Stimulated activated CD8-positive, alpha-beta memory T cell treated with anti-CD3 and anti-CD28 coated beads, Interleukin-7, amount 100 ng/mL, for 48 hours (primary cell): ENCODE measurements around the gene POC1B.

Experiments used
- DNase-seq, 2 donors: peaks; one replicate each; pipeline ENCODE4 v3.0.0-alpha.2; 2020; ENCODE audit warnings: low read depth in 1 of 2; ENCODE audit errors: extremely low read depth in 1 of 2

The POC1B gene

DNA sequence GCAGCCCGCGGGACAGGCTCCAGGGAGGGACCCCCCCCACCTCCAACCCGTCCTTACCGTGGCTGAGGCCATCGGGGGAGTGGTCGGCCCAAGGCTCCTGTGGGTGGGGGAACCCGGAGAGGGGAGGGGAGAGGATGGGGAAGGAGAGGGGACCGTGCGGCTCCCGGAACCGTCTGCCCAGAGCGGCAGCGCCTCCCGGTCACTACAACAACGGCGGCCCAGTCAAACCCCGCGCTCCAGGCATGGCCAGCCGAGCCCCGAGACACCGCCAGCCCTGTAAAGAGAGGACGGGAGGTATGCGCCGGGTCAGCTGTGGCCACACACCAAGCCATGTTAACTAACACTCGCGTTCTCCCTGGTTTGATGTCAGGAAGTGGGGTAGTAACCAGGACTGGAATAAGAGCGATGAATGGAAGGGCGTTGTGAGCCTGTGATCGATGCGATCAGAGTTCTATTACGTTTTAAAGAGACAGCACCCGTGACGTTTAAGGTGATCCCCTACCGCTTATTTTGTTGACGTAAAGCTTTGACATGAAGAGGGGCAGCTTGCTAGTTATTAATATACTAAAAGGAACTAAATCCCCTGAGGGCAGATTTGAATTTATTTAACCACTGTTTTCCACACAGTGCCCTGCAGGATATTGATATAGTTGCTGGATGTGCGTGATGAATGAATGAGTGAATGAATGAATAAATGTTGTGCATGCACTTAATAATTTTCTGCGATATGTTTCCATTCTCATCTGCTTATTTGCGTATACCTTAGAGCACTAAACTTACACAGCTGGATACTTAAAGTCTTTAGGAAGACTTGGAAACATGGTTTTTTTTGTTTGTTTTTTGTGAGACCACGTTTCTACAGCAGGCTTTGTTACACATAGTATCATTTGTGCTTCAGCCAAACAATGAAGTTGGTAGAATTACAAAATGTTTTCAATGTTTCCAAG lies at the start of gene POC1B:
TSS of gene POC1B (minus strand) at position 224 of the 947 bp plus-strand sequence. CDS start at position 72, 152 bp downstream.
- DNase-seq: peak; percentile 62 to 71

DNA sequence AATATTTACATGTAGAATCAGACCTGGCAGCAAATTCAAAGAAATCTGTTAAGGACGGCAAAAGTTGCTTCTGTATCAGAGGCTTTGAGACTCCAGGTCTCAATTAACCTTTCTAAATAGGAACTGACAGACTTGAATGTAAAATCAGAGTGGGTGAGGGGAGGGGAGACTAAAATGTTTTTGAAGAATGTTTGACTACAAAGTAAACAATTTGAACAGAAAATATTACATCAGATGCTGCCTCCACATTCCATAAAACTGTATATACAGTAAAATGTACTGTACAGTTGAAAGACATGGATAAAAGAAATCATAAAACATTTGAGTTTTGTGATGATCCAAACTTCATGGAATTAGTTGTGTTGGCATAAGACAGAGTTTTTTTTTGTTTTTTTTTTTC lies 49.5 kb upstream of the POC1B start:
- no peak for DNase-seq

DNA sequence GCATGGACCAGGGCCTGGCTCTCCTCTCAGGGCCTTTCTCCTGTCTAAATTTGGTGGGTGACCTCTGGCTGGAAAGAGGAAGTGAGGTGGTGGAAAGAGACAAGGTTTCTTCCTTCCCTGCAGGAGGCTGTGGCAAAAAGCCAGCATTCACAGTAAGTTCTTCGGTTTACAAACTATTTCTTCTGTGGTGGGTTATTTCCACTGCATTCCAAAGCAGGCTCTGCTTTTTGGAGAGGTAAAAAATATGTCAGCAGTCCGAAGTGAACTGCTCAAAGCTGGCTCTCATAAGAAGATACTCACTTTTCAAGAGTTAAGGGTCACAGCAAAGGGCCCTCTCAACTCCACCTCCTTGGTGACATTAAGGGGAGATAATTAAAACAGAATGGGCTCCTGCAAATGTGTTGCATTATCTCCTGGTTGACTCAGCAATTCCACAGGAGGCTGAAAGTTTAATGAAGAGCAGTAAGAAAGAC lies 48.9 kb upstream of the POC1B start:
- DNase-seq: no peak

DNA sequence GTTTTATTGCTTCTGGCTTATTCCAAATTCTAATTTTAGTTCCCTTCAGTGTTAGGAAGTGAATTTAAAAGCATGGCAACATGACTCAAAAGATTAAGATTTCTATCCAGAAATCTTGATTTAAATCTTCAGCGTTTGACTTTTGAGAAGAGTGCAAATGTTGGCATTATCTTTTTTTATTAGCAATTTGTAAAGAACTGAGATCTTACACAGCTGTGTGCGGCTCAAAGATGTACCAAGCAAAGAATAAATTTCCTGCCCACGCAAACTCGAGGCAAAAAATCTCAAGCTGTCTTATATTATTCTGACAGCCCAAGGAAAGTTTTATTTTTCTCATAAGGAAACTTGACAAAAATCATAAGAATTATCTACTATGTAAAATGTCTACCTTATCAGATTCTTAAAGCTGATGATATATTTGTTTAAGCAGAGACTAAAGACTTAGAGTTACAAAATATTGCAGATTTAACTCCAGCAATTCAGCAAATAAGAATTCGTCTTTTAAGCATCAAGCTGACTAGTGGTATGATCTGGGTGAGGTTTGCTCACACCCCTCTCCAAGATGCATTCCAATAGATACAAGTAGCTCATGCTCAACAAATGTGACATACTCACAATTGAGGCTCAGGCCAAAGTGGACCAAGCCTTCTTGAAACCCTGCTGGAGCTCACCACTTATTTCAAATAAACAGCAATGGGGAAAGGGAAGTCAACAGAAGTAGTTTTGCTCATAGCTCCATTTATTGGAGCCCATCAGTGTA lies 47.4 kb upstream of the POC1B start:
- no peak for DNase-seq

DNA sequence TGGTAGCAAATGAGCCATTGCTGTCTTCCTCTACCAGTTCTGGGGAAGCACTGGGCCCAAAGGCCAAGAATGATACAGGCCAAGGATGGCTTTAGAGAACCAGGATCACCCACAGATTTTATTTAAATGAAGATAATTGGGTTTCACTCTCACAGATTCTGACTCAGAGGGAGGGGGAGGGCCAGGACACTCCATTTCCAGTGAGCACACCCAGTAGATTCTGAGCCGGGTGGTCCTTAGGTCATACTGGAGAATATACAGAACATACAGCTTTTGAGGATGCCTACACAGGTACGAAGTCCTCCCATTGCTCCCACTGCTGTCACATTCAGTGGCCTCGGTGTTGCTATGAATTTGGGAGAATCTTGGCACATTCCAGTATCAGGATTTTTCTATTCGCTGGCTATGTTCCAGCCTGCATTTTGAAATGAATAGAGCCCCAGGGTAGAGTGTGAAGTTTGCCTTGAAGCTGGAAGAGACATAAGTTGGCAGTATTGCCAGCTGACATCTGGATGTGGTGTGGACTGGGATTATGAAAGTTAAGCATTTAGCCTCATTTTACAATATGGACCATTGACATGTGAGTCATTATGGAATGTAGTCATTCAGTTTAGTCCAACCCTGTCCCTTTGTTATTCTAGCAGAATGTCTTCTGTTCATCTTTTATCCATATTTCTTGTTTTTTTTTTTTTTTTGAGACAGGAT lies 45.8 kb upstream of the POC1B start:
- DNase-seq: no peak

DNA sequence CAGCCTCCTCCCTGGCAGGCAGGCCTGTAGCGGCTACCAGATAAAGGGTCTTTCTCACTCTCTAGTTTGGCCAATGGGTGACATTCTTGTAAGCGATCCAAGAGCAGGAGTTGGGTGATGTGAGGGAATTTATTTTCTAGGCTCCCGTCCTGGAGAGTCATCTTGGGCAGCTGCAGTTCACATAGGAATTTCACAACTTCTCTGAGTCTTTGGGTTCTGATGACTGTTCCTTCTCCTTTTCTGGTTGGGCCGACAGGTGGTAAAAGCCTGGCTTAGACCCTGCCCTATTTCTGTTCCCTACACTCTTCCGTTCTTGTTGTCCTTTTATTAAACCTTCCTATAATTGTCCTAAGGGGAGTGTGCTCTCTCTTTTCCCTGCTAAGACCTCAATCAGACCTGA lies 42.6 kb upstream of the POC1B start:
- no peak for DNase-seq

DNA sequence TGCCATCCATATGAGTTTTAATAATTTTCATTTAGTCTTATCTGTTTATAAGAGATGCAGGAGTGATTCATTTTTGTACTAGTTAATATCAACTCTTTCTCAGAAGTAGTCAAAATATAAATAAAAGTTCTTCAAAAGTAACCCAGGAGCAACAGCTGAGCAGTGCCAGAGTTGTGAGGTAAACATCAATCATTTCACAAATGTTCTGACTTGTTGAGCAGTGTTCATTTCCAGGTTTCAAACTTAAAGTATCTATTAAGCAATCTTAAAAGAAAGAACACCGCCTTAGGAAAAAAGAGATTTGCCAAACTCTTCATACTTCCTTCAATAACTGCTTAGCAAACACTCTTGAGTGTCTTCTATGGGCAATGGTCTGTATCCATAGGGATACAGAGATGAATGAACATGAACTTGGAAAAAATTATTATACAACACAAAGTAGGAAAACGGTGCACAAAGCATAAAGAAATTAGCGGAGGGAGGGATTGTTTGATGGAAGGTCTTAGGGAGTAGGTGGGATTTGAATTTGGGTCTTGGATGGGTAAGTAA lies 41.9 kb upstream of the POC1B start:
- no peak for DNase-seq

DNA sequence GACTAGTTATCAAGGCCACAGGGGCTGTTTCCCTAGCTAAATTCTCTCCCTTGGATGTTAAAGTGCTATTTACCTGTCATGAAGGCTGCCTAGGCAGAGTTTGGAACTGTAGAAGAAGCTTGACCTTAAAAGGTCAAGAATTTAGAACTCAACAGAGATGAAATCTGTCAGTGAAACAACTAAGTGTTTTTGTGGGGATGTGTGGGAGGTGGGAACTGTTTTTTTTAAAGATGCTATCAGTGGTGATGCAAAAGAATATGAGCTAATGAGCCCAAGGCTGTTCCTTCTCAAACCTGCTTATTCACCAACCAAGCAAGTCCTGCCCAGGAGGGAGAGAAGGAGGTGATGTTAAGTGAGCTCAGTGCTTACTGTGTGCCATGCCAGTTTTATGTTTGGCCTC lies 40.8 kb upstream of the POC1B start:
- no peak for DNase-seq

DNA sequence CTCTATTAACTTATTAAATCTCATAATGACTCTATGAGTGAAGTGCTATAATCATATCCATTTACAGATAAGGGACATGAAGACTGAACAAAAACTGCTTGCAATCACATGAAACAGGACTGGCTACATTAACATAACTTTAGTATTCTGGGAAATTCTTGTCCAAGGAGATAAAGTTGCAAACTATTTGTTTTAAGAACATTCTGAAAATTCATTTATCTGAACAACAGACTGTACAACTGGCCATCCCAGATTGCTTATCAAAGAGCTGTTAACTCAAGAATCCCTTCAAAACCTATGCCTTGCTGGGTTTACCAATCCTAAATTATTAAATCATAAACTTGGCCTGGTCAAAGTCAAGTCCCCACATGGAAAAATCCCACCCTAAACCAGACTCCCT lies 39.2 kb upstream of the POC1B start:
- no peak for DNase-seq

DNA sequence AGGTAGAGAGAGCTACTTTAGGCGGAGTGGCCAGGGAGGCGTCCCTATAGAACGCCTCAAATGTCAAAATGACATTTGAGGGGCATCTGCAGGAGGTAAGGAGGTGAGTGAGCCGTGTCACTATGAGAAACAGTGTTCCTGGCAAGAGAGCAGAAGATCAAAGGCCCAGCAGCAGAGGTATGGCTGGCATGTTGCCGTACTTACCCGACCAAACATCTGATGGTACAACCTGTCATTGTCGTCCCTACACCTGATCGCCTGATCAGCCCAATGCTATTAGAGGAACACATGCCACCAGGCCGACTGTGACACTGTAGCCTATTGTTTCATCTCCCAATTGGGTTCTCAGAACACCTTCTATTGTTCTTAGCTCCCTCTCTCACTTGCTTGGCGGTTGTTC lies 33.9 kb upstream of the POC1B start:
- no peak for DNase-seq

DNA sequence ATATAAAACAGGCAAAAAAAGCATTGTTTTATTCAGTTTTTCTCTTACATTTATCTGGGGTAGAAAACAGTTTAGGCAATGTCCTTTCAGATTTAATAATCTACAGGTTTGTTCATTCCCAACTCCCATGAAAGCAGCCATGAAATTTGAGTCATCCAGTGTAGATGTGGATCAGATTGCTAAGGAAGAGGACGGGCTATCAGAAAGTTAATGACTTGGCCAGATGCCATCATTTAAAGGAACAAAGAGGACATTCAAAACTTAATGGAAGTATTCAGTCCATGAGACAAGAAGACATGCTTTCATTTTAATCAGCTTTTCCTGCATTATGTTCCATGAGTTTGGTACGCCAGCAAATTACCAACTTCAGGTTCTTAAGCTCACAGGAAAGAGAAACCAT lies 31.1 kb upstream of the POC1B start:
- DNase-seq: no peak

DNA sequence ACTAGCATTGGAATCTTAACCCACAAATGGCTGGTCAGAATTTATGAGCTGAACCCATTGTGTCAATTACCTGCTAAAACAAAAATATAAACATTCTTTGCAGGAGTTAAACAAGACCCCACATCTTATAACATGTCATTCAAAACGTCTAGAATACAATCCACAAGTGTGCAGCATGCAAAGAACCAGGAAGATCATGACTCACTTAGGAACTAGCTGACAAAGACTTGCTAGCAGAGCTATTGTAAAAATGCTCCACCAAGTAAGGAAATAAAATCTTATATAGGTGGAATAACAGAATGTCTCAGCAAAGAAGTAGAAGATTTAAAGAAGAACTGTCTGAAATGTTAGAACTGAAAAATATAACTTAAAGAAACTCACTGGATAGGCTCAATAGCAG lies 26.5 kb upstream of the POC1B start:
- DNase-seq: no peak

DNA sequence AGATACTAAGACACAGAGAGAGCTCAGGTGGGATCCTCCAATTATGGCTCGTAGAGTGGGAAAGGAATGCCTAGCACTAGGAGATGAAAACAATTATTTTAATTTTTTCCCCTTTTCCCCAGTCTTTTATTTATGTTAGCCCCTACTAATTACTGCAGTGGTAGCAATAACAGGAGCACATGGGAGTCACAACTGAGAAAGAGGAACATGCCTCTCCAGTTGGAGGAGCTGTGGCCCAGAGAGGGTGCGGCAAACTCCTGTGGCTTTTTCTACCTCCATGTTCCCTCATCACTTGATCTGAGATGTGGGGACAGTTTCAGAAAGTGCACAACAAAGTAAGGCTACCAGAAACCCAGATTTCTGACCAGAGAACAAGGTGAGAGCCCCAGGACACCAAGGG lies 25.9 kb upstream of the POC1B start:
- no peak for DNase-seq

DNA sequence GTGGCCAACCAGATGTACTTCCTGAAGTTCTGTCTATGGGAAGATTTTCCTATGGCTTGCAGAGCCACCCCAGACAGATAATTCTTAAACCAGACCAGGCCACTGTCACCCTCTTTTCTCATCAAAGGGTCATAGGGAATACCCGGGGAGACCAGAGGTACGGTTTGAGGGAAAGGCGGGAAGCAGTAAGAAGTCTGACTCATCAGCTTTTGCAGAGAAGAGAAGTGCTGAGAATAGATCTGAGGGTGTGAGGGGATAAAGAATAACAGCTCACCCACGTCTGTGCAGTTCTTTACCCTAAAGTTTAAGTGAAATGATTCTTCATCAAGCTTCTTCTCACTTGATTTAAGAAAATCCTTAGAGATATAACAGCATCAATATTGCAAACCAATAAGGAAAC lies 21.3 kb upstream of the POC1B start:
- DNase-seq: no peak

DNA sequence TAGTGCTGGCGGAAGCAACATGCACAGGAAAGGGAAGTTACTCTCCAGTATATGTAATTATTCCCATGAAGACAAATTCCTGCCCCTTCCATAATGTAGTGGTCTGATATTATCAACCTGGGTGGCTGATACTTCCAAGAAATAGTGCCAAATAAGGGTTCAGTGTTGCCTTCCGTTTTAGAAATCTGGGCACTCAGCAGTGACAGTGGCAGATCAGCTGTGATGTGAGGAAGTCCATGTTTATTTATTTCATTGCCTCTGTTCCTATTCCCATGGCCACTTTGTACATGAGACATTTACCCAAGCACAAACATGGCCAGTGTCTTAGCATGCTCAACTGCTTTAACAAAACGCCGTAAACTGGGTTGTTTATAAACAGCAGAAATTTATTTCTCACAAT lies 20.3 kb upstream of the POC1B start:
- no peak for DNase-seq

DNA sequence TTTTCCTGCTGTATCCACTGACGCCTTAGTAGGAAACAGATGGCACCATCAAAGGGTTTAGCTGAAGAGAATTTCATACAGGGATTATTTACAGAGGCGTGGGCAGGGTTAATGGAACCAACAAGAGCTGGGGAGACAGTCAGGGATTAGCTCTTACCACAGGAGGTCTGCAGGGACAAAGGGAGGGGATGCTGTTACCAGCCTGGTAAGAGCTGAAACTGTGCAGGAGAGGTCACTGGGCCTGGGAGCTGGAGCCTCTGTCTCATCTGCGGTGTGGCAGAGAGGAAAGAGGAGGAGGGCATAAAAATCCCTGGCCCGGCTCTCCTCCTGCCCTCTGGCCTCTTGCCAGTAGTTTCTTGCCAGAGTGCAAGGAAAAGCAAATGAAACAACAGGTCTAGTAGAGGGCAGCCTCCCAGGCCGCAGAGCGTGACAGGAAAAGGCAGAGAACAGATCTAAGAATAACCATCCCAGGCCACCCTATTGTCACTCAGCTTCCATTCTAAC lies 18.9 kb upstream of the POC1B start:
- no peak for DNase-seq

DNA sequence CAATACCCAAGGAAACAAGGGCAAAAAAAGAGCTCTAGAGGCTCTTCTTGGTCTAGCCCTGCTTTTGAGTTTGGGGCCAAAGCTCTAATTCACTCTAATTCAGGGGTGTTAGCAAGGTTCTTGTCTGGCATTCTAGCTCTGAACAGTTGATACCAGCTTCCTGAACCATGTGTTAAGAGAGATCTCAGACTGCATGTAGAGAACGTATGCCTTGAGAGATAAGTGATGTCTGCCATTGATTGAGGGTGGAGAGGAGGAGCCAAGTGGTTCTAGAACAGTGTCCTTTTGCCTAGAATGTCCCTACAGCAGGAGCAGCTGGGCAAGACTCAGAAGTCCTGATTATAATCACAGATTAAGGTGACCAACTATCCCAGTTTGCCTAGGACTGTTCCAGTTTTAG lies 18.2 kb upstream of the POC1B start:
- no peak for DNase-seq

DNA sequence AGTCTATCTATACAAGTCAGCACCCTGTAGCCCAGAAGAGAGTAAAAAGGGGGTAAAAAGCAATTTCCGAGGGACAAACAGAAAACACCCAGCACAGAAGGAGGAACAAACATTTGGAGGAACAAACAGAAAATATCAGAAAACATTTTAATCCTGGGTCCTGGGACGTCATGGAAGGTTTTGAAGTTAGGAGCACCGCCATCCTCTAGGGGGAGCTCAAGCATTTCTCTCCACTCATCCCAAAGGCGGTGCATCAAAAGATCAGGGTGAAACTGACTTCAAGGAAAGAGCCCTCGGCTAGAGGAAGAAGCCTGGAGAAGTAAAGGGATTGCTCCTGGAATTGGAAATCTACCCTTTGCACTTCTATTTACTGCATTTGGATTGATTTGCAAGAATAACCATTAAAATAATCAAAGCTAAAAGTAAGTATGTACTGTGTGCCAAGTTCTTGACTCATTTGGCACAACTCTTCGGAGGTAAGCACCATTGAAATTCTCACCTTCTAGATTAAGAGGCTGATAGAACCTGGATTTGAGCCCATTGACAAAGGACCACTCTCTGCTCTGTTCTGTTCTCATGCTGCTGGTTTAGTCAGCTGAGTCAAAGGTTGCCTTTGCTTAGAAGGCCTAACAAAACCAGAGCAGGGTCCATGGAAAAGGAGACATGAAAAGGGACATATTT lies 17.2 kb upstream of the POC1B start:
- peak in 1 of 2 donors; percentile 31 for DNase-seq

DNA sequence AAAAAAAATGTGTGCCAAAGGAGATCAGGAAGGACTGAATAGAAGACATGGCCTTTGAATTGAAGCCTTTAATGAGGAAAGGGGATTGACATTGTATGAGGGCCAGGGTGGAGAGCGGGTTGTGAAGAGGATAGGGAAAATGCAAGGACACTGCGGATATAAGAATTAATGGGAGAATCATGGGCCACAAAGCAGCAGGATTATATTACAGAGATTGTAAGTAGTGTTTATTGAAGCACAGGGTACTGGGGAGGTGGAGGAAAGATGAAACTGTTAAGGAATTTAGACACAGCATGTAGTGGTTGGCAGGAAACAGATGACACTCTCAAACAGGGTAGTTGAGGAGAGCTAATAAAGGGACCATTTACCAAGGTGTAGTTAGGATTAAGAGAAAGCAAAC lies 16.4 kb upstream of the POC1B start:
- DNase-seq: no peak

DNA sequence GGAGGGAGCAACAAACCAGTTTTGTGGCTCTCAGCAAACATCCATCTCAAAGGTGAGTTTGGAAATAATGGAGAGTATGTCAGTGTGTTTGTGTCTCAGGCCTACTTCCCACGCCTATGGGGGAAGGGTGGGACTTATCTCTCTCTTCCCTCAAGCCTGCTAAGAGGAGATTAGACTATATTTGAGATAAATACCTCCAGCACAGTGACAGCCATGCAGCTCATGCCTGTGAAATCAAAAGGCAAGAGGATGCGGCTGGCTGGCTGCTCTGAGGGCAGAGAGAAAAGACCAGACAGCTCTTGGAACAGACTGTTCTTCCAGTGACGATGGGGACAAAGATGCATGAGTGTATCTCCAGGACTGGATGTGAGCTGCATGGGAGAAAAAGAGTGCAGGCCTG lies 14.7 kb upstream of the POC1B start:
- no peak for DNase-seq
